Measurements from ENCODE around the gene HYAL3. TPM values are rescaled to one million over a fixed set of nuclear protein-coding genes. Genes with fewer than 3 reads are reported as not detected.

The HYAL3 gene
- total and polyA plus RNA-seq, 2 of the 13 experiments (the other 11 are each of a cell fraction or from before 2014, with no cell fraction given) = 5.5 to 10.4 TPM

DNA sequence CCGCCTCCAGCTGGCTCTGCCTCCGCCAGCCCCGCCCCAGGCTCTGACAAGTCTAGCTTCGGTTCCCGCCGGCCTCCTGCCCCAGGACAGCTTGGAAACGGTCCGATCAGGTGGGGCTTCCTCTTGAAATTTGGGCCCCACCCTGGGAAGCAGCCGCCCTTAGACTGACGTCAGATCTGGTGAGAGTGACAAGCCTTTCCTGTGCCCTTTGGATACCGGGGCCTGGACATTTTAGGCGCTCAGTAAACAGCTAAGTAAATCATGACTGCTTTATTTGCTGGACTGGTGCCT is 378 bp upstream of the HYAL3 start (continued):
- TF ChIP-seq, protein P1, sequence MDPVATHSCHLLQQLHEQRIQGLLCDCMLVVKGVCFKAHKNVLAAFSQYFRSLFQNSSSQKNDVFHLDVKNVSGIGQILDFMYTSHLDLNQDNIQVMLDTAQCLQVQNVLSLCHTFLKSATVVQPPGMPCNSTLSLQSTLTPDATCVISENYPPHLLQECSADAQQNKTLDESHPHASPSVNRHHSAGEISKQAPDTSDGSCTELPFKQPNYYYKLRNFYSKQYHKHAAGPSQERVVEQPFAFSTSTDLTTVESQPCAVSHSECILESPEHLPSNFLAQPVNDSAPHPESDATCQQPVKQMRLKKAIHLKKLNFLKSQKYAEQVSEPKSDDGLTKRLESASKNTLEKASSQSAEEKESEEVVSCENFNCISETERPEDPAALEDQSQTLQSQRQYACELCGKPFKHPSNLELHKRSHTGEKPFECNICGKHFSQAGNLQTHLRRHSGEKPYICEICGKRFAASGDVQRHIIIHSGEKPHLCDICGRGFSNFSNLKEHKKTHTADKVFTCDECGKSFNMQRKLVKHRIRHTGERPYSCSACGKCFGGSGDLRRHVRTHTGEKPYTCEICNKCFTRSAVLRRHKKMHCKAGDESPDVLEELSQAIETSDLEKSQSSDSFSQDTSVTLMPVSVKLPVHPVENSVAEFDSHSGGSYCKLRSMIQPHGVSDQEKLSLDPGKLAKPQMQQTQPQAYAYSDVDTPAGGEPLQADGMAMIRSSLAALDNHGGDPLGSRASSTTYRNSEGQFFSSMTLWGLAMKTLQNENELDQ (CRISPR knock-in tag; IDR thresholded peaks at IDR 0.05; ENCODE audit: borderline replicate concordance) = no peak
- TF ChIP-seq JUNB (CRISPR knock-in tag; IDR thresholded peaks at IDR 0.05; ENCODE audit: borderline replicate concordance) (no peak; the same call in 1 of the 2 replicates), DR1 (CRISPR knock-in tag; IDR thresholded peaks at IDR 0.05) (0 out of 2 replicates have a peak, but pooled peaks have one; percentile 31), ZNF776 (CRISPR knock-in tag; IDR thresholded peaks at IDR 0.05) (no peak), SIN3A (IDR thresholded peaks at IDR 0.05; ENCODE audit: borderline replicate concordance, low read depth, low read length) (peak; percentile 20; the same call in 1 of the 2 replicates), ZNF713 (CRISPR knock-in tag; IDR thresholded peaks at IDR 0.05) (0 out of 2 replicates have a peak, but pooled peaks have one; percentile 79), GLI4 (CRISPR knock-in tag; IDR thresholded peaks at IDR 0.05; ENCODE audit: borderline replicate concordance) (no peak), DDIT3 (CRISPR knock-in tag; IDR thresholded peaks at IDR 0.05) (no peak), ZNF790 (CRISPR knock-in tag; IDR thresholded peaks at IDR 0.05; ENCODE audit: borderline replicate concordance) (0 out of 2 replicates have a peak, but pooled peaks have one; percentile 12), ARID2 (CRISPR knock-in tag; IDR thresholded peaks at IDR 0.05; ENCODE audit: borderline replicate concordance) (peak; percentile 77; the same call in 1 of the 2 replicates), ZNF142 (CRISPR knock-in tag; IDR thresholded peaks at IDR 0.05) (peak; percentile 16; the same call in 1 of the 2 replicates), ZNF580 (CRISPR knock-in tag; IDR thresholded peaks at IDR 0.05; ENCODE audit: borderline replicate concordance, low read depth) (no peak), ELF1 (CRISPR knock-in tag; IDR thresholded peaks at IDR 0.05) (0 out of 2 replicates have a peak, but pooled peaks have one; percentile 2), TGIF2 (CRISPR knock-in tag; IDR thresholded peaks at IDR 0.05) (no peak)
- TF ChIP-seq, protein P2, sequence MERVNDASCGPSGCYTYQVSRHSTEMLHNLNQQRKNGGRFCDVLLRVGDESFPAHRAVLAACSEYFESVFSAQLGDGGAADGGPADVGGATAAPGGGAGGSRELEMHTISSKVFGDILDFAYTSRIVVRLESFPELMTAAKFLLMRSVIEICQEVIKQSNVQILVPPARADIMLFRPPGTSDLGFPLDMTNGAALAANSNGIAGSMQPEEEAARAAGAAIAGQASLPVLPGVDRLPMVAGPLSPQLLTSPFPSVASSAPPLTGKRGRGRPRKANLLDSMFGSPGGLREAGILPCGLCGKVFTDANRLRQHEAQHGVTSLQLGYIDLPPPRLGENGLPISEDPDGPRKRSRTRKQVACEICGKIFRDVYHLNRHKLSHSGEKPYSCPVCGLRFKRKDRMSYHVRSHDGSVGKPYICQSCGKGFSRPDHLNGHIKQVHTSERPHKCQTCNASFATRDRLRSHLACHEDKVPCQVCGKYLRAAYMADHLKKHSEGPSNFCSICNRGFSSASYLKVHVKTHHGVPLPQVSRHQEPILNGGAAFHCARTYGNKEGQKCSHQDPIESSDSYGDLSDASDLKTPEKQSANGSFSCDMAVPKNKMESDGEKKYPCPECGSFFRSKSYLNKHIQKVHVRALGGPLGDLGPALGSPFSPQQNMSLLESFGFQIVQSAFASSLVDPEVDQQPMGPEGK (CRISPR knock-in tag; IDR thresholded peaks at IDR 0.05) = peak; percentile 96
- TF ChIP-seq, protein P3, sequence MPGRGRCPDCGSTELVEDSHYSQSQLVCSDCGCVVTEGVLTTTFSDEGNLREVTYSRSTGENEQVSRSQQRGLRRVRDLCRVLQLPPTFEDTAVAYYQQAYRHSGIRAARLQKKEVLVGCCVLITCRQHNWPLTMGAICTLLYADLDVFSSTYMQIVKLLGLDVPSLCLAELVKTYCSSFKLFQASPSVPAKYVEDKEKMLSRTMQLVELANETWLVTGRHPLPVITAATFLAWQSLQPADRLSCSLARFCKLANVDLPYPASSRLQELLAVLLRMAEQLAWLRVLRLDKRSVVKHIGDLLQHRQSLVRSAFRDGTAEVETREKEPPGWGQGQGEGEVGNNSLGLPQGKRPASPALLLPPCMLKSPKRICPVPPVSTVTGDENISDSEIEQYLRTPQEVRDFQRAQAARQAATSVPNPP (CRISPR knock-in tag; IDR thresholded peaks at IDR 0.05) = 0 out of 2 replicates have a peak, but pooled peaks have one; percentile 61
